Loucy (cell line): ENCODE measurements around the gene DKKL1.

Source experiments
- H2AFZ ChIP-seq: fragments of 200-600 bp; sonication (generic); 2 replicates; pipeline ENCODE4 v1.6.0; 2016; ENCODE audit warnings: antibody characterized with exemption, mild to moderate bottlenecking, low read length, moderate library complexity
- H3F3A ChIP-seq: fragments of 200-600 bp; 2 replicates; pipeline ENCODE4 v1.6.0; 2016; ENCODE audit warnings: antibody characterized with exemption, low read depth, mild to moderate bottlenecking
- H3K27me3 ChIP-seq: fragments of 200-600 bp; sonication (generic); 2 replicates; pipeline ENCODE4 v1.6.1; 2014; ENCODE audit warnings: low read length, mild to moderate bottlenecking; ENCODE audit not compliant: insufficient read depth, poor library complexity, severe bottlenecking
- H3K36me3 ChIP-seq: fragments of 200-600 bp; sonication (generic); 2 replicates; pipeline ENCODE4 v1.6.1; 2016; ENCODE audit warnings: low read length; ENCODE audit not compliant: insufficient read depth
- H3K4me1 ChIP-seq: fragments of 200-600 bp; sonication (generic); 2 replicates; pipeline ENCODE4 v1.5.1; 2014; ENCODE audit warnings: low read length, mild to moderate bottlenecking; ENCODE audit not compliant: insufficient read depth, poor library complexity, severe bottlenecking
- H3K4me2 ChIP-seq: fragments of 200-600 bp; sonication (generic); 2 replicates; pipeline ENCODE4 v1.6.0; 2014; ENCODE audit warnings: antibody characterized with exemption, low read length, low read depth, mild to moderate bottlenecking; ENCODE audit not compliant: poor library complexity, severe bottlenecking
- H3K4me3 ChIP-seq: fragments of 200-600 bp; sonication (generic); 2 replicates; pipeline ENCODE4 v1.5.1; 2014; ENCODE audit warnings: low read length, mild to moderate bottlenecking, mixed read lengths; ENCODE audit not compliant: poor library complexity, severe bottlenecking
- H3K79me2 ChIP-seq: fragments of 200-600 bp; sonication (generic); 2 replicates; pipeline ENCODE4 v1.6.1; 2014; ENCODE audit warnings: low read length; ENCODE audit not compliant: insufficient read depth
- H3K9ac ChIP-seq: fragments of 200-600 bp; sonication (generic); 2 replicates; pipeline ENCODE4 v1.6.0; 2014; ENCODE audit warnings: mild to moderate bottlenecking, low read depth, low read length, moderate library complexity; ENCODE audit not compliant: poor library complexity, severe bottlenecking
- H3K9me2 ChIP-seq: fragments of 200-600 bp; sonication (generic); replicated peaks from 2 replicates; pipeline ENCODE4 v1.6.1; 2016; ENCODE audit warnings: low read depth, low read length, mixed read lengths
- H3K9me3 ChIP-seq: fragments of 200-600 bp; sonication (generic); 2 replicates; pipeline ENCODE4 v1.6.1; 2014; ENCODE audit warnings: mild to moderate bottlenecking, antibody characterized with exemption, low read length, low read depth; ENCODE audit not compliant: insufficient read depth
- H4K20me1 ChIP-seq: fragments of 200-600 bp; sonication (generic); 2 replicates; pipeline ENCODE4 v1.6.0; 2014; ENCODE audit warnings: antibody characterized with exemption, low read length, mild to moderate bottlenecking; ENCODE audit not compliant: insufficient read depth, poor library complexity, severe bottlenecking
- CTCF ChIP-seq: fragments of 200-600 bp; sonication (generic); conservative IDR thresholded peaks from 2 replicates; pipeline ENCODE4 v1.5.1; 2014; ENCODE audit warnings: mild to moderate bottlenecking, antibody characterized with exemption, low read length
- EZH2phosphoT487 ChIP-seq: fragments of 200-600 bp; IDR thresholded peaks from 2 replicates; pipeline ENCODE4 v1.6.1; 2018; ENCODE audit warnings: antibody characterized with exemption, mild to moderate bottlenecking, moderate library complexity, borderline replicate concordance

The DKKL1 gene

DNA sequence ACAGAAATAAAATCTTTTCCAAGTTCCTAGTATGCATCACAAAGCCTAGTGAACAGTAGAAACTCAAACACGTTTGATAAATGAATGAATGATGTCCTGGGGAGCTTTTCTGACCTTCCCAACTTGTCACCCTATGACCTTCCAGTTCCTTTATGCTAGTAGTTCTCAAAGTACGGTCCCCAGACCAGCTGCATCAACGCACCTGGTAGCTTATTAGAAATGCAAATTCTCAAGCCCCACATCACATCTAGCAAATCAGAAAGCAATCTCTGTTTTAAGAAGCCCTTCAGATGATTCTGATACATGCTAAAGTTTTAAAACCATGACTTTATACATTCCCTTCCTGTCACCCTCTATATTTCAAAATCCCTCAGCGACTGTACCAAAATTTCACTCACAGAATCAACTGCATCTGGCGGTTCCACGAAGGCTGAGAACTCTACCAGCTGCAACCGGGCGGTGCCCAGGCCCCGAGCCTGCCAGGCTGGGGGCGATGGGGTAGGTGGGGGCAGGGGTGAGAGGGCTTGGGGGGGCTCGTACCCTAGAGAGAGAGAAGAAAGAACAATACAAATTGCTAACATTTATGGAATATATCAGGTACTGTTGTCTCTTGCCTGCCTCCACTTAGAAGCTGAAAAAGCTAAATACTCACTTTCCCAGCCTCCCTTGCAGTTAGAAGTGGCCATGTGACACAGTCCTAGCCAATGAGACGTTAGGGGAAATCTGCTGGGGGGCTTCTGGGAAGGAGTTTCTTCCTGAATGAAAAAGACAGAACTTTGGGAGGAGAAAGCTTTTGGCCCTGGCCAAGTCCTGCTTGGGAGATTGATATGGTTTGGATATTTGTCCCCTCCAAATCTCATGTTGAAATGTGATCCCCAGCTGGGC, 15.1 kb upstream of the DKKL1 start:
- no peaks in the 10 kb centered on the region for H3K27me3 ChIP-seq
- H3K4me2 ChIP-seq = no peak overlapping the region
- no peaks in the 10 kb centered on the region for H3K36me3 ChIP-seq
- H2AFZ ChIP-seq = no peak overlapping the region
- H3K4me3 ChIP-seq = no peak overlapping the region
- H3F3A ChIP-seq = no peaks in the 10 kb centered on the region
- no peaks in the 10 kb centered on the region for H3K79me2 ChIP-seq
- H3K9me2 ChIP-seq = no peaks in the 10 kb centered on the region
- H4K20me1 ChIP-seq = no peaks in the 10 kb centered on the region
- TF ChIP-seq EZH2phosphoT487 = no peak
- TF ChIP-seq CTCF = no peak
- no peaks in the 10 kb centered on the region for H3K9me3 ChIP-seq
- no peaks in the 10 kb centered on the region for H3K4me1 ChIP-seq
- H3K9ac ChIP-seq = no peak overlapping the region

DNA sequence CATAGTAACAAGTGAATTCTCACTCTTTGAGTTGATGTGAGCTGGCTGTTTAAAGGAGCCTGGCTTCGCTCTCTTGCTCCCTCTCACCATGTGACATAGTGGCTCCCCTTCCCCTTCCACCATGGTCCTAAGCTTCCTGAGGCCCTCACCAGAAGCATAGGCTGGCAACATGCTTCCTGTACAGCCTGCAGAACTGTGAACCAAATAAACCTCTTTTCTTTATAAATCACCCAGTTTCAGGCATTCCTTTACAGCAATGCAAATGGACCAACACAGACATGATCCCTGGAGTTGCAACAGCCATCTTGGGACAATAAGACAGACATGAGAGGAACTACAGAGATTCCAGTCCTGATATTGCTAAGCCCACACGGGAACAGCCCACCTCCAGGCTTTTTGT, 14.1 kb upstream of the DKKL1 start:
- no peak overlapping the region for H3K9ac ChIP-seq
- H4K20me1 ChIP-seq = no peaks in the 10 kb centered on the region
- no peaks in the 10 kb centered on the region for H3K27me3 ChIP-seq

DNA sequence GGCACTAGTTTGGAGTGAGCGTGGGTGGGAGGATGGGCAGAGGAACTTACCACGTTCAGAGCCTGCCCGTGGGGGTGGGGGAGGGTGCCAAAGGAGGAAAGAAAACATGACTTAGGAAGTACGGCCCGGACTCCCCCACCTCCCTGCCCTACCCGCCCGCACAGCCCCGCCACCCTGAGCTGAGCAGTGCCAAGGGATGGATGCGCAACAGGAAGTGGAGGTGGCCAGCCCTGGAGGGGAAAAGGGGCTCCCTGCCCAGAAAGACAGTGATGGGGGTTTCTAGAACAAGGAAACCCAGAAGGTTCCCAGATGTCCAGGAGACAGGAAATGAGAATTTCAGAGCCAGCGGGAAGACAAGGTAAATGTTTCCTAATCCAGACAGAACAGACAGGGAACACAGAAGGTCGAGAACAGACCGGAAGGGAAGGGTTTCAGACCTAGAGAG, 7.7 kb upstream of the DKKL1 start:
- Histone ChIP-seq H3K4me1 (peaks cover 9% of the 10 kb centered on the region), H3K9me3 (no peaks in the 10 kb centered on the region), H3K36me3 (no peaks in the 10 kb centered on the region), H3F3A (no peaks in the 10 kb centered on the region), H4K20me1 (no peaks in the 10 kb centered on the region), H3K9me2 (no peaks in the 10 kb centered on the region), H3K79me2 (no peaks in the 10 kb centered on the region), H3K4me2 (no peak overlapping the region), H3K27me3 (no peaks in the 10 kb centered on the region), H3K4me3 (no peak overlapping the region), H3K9ac (no peak overlapping the region), H2AFZ (no peak overlapping the region)
- no peak for TF ChIP-seq CTCF
- no peak for TF ChIP-seq EZH2phosphoT487

More for the DNA sequence above, 14.1 kb upstream of the DKKL1 start:
- Histone ChIP-seq H3F3A (no peaks in the 10 kb centered on the region), H3K4me3 (no peak overlapping the region), H3K4me2 (no peak overlapping the region), H3K9me2 (no peaks in the 10 kb centered on the region), H3K36me3 (no peaks in the 10 kb centered on the region), H3K79me2 (no peaks in the 10 kb centered on the region), H3K9me3 (no peaks in the 10 kb centered on the region), H3K4me1 (no peaks in the 10 kb centered on the region), H2AFZ (no peak overlapping the region)
- no peak for TF ChIP-seq CTCF
- no peak for TF ChIP-seq EZH2phosphoT487
